ENCODE data around the gene SORBS1.

DNA sequence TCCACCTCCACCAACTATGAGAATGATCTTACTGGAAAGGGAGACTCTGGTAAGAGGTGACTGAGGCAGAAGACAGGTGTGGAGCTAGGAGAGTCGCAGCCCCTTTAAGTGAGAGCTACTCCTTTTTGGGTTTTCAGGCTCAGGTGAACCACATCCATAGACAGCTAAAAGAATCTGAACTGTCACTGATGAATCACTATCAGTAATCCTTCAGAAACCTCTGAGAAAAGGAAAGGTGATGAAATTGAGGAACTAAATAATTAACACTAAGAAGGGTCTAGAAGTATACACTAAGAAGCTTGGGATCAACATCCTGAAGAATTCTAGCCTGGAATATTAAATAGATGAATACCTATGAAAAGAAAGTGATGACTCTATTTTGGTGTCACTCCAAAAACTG, 83.0 kb downstream of the SORBS1 start:
- TF ChIP-seq, protein P1, sequence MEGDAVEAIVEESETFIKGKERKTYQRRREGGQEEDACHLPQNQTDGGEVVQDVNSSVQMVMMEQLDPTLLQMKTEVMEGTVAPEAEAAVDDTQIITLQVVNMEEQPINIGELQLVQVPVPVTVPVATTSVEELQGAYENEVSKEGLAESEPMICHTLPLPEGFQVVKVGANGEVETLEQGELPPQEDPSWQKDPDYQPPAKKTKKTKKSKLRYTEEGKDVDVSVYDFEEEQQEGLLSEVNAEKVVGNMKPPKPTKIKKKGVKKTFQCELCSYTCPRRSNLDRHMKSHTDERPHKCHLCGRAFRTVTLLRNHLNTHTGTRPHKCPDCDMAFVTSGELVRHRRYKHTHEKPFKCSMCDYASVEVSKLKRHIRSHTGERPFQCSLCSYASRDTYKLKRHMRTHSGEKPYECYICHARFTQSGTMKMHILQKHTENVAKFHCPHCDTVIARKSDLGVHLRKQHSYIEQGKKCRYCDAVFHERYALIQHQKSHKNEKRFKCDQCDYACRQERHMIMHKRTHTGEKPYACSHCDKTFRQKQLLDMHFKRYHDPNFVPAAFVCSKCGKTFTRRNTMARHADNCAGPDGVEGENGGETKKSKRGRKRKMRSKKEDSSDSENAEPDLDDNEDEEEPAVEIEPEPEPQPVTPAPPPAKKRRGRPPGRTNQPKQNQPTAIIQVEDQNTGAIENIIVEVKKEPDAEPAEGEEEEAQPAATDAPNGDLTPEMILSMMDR (IDR thresholded peaks at IDR 0.05; ENCODE audit: insufficient read depth, low read length) = no peak
- TF ChIP-seq SPI1 (IDR thresholded peaks at IDR 0.05; ENCODE audit: borderline replicate concordance, low read depth) (no peak), POLR2AphosphoS5 (IDR thresholded peaks at IDR 0.05; ENCODE audit: low read depth) (no peak), GABPA (IDR thresholded peaks at IDR 0.05; ENCODE audit: low read depth) (no peak)
- TF ChIP-seq, protein P2, sequence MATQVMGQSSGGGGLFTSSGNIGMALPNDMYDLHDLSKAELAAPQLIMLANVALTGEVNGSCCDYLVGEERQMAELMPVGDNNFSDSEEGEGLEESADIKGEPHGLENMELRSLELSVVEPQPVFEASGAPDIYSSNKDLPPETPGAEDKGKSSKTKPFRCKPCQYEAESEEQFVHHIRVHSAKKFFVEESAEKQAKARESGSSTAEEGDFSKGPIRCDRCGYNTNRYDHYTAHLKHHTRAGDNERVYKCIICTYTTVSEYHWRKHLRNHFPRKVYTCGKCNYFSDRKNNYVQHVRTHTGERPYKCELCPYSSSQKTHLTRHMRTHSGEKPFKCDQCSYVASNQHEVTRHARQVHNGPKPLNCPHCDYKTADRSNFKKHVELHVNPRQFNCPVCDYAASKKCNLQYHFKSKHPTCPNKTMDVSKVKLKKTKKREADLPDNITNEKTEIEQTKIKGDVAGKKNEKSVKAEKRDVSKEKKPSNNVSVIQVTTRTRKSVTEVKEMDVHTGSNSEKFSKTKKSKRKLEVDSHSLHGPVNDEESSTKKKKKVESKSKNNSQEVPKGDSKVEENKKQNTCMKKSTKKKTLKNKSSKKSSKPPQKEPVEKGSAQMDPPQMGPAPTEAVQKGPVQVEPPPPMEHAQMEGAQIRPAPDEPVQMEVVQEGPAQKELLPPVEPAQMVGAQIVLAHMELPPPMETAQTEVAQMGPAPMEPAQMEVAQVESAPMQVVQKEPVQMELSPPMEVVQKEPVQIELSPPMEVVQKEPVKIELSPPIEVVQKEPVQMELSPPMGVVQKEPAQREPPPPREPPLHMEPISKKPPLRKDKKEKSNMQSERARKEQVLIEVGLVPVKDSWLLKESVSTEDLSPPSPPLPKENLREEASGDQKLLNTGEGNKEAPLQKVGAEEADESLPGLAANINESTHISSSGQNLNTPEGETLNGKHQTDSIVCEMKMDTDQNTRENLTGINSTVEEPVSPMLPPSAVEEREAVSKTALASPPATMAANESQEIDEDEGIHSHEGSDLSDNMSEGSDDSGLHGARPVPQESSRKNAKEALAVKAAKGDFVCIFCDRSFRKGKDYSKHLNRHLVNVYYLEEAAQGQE (IDR thresholded peaks at IDR 0.05; ENCODE audit: insufficient replicate concordance, low read depth) = no peak
